Right ventricle myocardium superior (tissue), 1 donor: ENCODE data around the gene GSTO2. TPM values are rescaled to one million over a fixed set of nuclear protein-coding genes. Genes with fewer than 3 reads are reported as not detected.

ENCODE experiments used
- ATAC-seq: fragments of 200-7000 bp; cut with Tn5 transposase; one replicate; pipeline ENCODE4 v1.9.1; 2020; ENCODE audit warnings: mild to moderate bottlenecking; ENCODE audit not compliant: poor library complexity
- DNase-seq: peaks from one replicate; pipeline ENCODE4 v3.0.0-alpha.2; 2020
- intact Hi-C: fragments of 100-400 bp; cut with DNase I; formaldehyde crosslinking; loops from one replicate; pipeline ENCODE4 v1.11.2; 2022
- total RNA-seq: library from RNA; stranded (reverse); fragmentation: NEBNext Ultra II Directional; extraction: Animal tissue kit (Norgen Biotek cat#: 25700); gene quantifications from one replicate; pipeline ENCODE4 v1.2.1, GENCODE V29; 2021
- donor health status: DM: no; HTN: yes; CAD: no; lungs with severe emphysema.

The GSTO2 gene
- total RNA-seq, 1 donor from 2014 or later: 1.0 TPM

GRCh38 chr10:104318810-104319741 lies 50.1 kb downstream of the GSTO2 start:
- intact Hi-C loops: no loop called here
- ATAC-seq (no peak), DNase-seq (no peak)

- DNase-seq: no peak
- ATAC-seq: peak; percentile 41
Measured at GRCh38 chr10:104321226-104321625, 52.2 kb downstream of the GSTO2 start.

GRCh38 chr10:104321725-104322415 lies 52.9 kb downstream of the GSTO2 start:
- intact Hi-C loops: no loop called here
- ATAC-seq (no peak), DNase-seq (no peak)

More at GRCh38 chr10:104321226-104321625, 52.2 kb downstream of the GSTO2 start:
- intact Hi-C loops: no loop called here

GRCh38 chr10:104322416-104322782 lies 53.4 kb downstream of the GSTO2 start:
- ATAC-seq: peak; percentile 9
- intact Hi-C loops: no loop called here
- peak; percentile 58 for DNase-seq

- ATAC-seq: no peak
- intact Hi-C loops: no loop called here
- DNase-seq: no peak
Measured at GRCh38 chr10:104323085-104323484, 54.1 kb downstream of the GSTO2 start.

- DNase-seq (no peak), ATAC-seq (no peak)
- intact Hi-C loops: no loop called here
Measured at GRCh38 chr10:104323760-104324201, 54.8 kb downstream of the GSTO2 start.

GRCh38 chr10:104324221-104324686 lies 55.3 kb downstream of the GSTO2 start:
- no peak for ATAC-seq
- intact Hi-C loops: no loop called here
- peak; percentile 73 for DNase-seq

GRCh38 chr10:104324931-104325330 lies 55.9 kb downstream of the GSTO2 start:
- no peak for DNase-seq
- ATAC-seq: no peak

GRCh38 chr10:104325436-104326435 lies 56.8 kb downstream of the GSTO2 start:
- intact Hi-C loops: no loop called here
- peak; percentile 77 for DNase-seq
- peak; percentile 15 for ATAC-seq

More at GRCh38 chr10:104324931-104325330, 55.9 kb downstream of the GSTO2 start:
- intact Hi-C loops: no loop called here

- no peak for ATAC-seq
- intact Hi-C loops: no loop called here
- DNase-seq: no peak
Measured at GRCh38 chr10:104326991-104327610, 58.1 kb downstream of the GSTO2 start.

GRCh38 chr10:104327745-104328645 lies 59.0 kb downstream of the GSTO2 start:
- intact Hi-C loops: no loop called here
- DNase-seq: peak; percentile 77
- no peak for ATAC-seq

- no peak for ATAC-seq
- intact Hi-C loops: no loop called here
- no peak for DNase-seq
Measured at GRCh38 chr10:104328646-104328895, 59.6 kb downstream of the GSTO2 start.

- intact Hi-C loops: no loop called here
- peak; percentile 6 for ATAC-seq
- DNase-seq: peak; percentile 71
Measured at GRCh38 chr10:104328896-104329710, 60.1 kb downstream of the GSTO2 start.

- DNase-seq (no peak), ATAC-seq (no peak)
- intact Hi-C loops: no loop called here
Measured at GRCh38 chr10:104329735-104330134, 60.8 kb downstream of the GSTO2 start.

- intact Hi-C loops: no loop called here
- ATAC-seq: peak; percentile 18
- DNase-seq: peak; percentile 76
Measured at GRCh38 chr10:104330168-104331110, 61.5 kb downstream of the GSTO2 start.
